HG03139 (cell line): ENCODE results near the gene ITCH.
"Not testable (repeated sequence)": the region's sequence is repeated elsewhere in the genome, so short reads cannot be mapped to it uniquely, and the experiment has no call there.

Experiments
- ATAC-seq: cut with Tn5 transposase; IDR thresholded peaks from one replicate; pipeline ENCODE4 v1.9.1; 2021; ENCODE audit not compliant: unreplicated experiment

ITCH gene

GRCh38 chr20:34343458-34344211 lies 19.4 kb upstream of the ITCH start:
- no peak for ATAC-seq

- no peak for ATAC-seq
Measured at GRCh38 chr20:34344238-34344637, 18.8 kb upstream of the ITCH start.

GRCh38 chr20:34345402-34345736 lies 17.7 kb upstream of the ITCH start:
- ATAC-seq: no peak

- ATAC-seq: not testable (repeated sequence)
Measured at GRCh38 chr20:34345839-34346532, 17.1 kb upstream of the ITCH start.

- not testable (repeated sequence) for ATAC-seq
Measured at GRCh38 chr20:34346533-34346865, 16.6 kb upstream of the ITCH start.

GRCh38 chr20:34347571-34347970 lies 15.5 kb upstream of the ITCH start:
- ATAC-seq: no peak

GRCh38 chr20:34350095-34350494 lies 13.0 kb upstream of the ITCH start:
- no peak for ATAC-seq

- ATAC-seq: not testable (repeated sequence)
Measured at GRCh38 chr20:34353467-34353866, 9.6 kb upstream of the ITCH start.

- no peak for ATAC-seq
Measured at GRCh38 chr20:34355427-34355826, 7.6 kb upstream of the ITCH start.

- ATAC-seq: not testable (repeated sequence)
Measured at GRCh38 chr20:34359729-34360128, 3.3 kb upstream of the ITCH start.

GRCh38 chr20:34362502-34363061 lies 491 bp upstream of the ITCH start:
- ATAC-seq: no peak

- peak; percentile 33 for ATAC-seq
Measured at GRCh38 chr20:34363465-34364222, 571 bp downstream of the ITCH start.

GRCh38 chr20:34364223-34364506 lies 1.1 kb downstream of the ITCH start:
- ATAC-seq: no peak

- ATAC-seq: peak; percentile 50
Measured at GRCh38 chr20:34365765-34366213, 2.7 kb downstream of the ITCH start.

- no peak for ATAC-seq
Measured at GRCh38 chr20:34367155-34367554, 4.1 kb downstream of the ITCH start.

GRCh38 chr20:34367911-34368310 lies 4.8 kb downstream of the ITCH start:
- not testable (repeated sequence) for ATAC-seq

- no peak for ATAC-seq
Measured at GRCh38 chr20:34368547-34368946, 5.5 kb downstream of the ITCH start.

- no peak for ATAC-seq
Measured at GRCh38 chr20:34369265-34369664, 6.2 kb downstream of the ITCH start.

GRCh38 chr20:34370062-34370461 lies 7.0 kb downstream of the ITCH start:
- ATAC-seq: no peak

GRCh38 chr20:34373445-34373844 lies 10.4 kb downstream of the ITCH start:
- ATAC-seq: no peak

- no peak for ATAC-seq
Measured at GRCh38 chr20:34374209-34374760, 11.2 kb downstream of the ITCH start.
